HL-60 (cell line): Measurements from ENCODE around the gene FGFR3.

ENCODE experiments used
- DNase-seq, 2 experiments: peaks; one replicate each; pipeline ENCODE4 v3.0.0-alpha.2; 2010 to 2020; ENCODE audit warnings: low read depth in 1 of 2, low spot score in 1 of 2
- H3K27ac ChIP-seq: fragments of 250-450 bp; sonication (Bioruptor Pico); replicated peaks from 2 replicates; pipeline ENCODE4 v1.5.1; 2020; ENCODE audit warnings: mild to moderate bottlenecking, moderate library complexity
- H3K27me3 ChIP-seq: fragments of 250-450 bp; sonication (Bioruptor Pico); 2 replicates; pipeline ENCODE4 v1.5.1; 2021; ENCODE audit warnings: mild to moderate bottlenecking, moderate library complexity; ENCODE audit not compliant: insufficient read depth, poor library complexity, severe bottlenecking
- H3K4me3 ChIP-seq: replicated peaks from 2 replicates; pipeline ENCODE4 v1.5.1; 2011; ENCODE audit warnings: mild to moderate bottlenecking, control low read depth, low read length; ENCODE audit not compliant: insufficient read depth
- GABPA ChIP-seq: IDR thresholded peaks from 2 replicates; pipeline ENCODE4 v1.6.1; 2012; ENCODE audit warnings: low read depth
- POLR2AphosphoS5 ChIP-seq: IDR thresholded peaks from 2 replicates; pipeline ENCODE4 v1.6.1; 2012; ENCODE audit warnings: low read depth
- SPI1 ChIP-seq: IDR thresholded peaks from 2 replicates; pipeline ENCODE4 v1.6.1; 2012; ENCODE audit warnings: low read depth, mild to moderate bottlenecking, borderline replicate concordance
- TF ChIP-seq, protein P1 (sequence below): IDR thresholded peaks from 2 replicates; pipeline ENCODE4 v1.6.1; 2012; ENCODE audit warnings: low read depth; ENCODE audit not compliant: insufficient replicate concordance
- TF ChIP-seq, protein P2 (sequence below): IDR thresholded peaks from one replicate; pipeline ENCODE4 v1.5.1; 2011; ENCODE audit warnings: low read length, control low read depth, inconsistent platforms; ENCODE audit not compliant: insufficient read depth

Gene FGFR3

DNA sequence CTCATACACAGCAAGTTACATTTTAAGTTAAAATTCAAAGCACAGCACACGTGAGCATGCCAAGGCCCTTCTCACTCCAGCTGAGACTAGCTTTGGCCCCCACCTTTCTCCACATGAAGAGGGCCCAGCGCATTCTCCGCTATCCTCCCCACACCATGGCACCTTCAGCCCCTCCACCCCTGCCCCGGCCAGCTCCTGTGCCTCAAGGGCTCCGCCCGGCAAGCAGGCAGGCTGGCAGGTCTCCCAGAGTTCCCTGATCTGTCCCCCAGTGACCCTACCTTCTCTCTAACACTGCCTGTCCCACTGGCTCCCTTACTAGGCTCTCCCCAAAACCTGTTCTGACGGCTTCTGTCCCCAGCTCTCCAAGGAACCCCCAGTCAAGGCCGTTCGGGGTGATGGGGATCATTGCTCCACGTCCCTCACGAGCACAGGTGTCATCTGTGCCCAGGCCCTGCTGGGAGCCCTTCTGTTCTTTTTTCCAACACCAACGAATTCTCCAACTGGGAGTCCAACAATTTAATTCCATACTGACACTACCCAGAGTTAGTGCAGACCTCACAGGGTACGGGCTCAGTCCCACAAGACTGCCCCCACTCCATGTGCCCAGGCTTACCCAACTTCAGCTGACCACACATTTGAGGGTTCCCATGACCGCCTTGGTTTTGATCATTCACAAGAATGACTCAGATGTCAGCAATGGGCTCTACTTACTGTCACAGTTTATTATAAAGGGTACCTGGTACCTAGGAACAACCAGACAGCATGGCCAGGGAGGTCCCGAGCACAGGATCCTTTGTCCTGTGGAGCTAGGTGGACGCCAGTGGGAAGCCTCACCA, 58.7 kb downstream of the FGFR3 start:
- Histone ChIP-seq H3K27ac (no peak overlapping the region), H3K4me3 (no peak overlapping the region), H3K27me3 (no peaks in the 10 kb centered on the region)
- no peak for DNase-seq
- TF ChIP-seq GABPA (no peak), POLR2AphosphoS5 (no peak), SPI1 (no peak)
- TF ChIP-seq, protein P1, sequence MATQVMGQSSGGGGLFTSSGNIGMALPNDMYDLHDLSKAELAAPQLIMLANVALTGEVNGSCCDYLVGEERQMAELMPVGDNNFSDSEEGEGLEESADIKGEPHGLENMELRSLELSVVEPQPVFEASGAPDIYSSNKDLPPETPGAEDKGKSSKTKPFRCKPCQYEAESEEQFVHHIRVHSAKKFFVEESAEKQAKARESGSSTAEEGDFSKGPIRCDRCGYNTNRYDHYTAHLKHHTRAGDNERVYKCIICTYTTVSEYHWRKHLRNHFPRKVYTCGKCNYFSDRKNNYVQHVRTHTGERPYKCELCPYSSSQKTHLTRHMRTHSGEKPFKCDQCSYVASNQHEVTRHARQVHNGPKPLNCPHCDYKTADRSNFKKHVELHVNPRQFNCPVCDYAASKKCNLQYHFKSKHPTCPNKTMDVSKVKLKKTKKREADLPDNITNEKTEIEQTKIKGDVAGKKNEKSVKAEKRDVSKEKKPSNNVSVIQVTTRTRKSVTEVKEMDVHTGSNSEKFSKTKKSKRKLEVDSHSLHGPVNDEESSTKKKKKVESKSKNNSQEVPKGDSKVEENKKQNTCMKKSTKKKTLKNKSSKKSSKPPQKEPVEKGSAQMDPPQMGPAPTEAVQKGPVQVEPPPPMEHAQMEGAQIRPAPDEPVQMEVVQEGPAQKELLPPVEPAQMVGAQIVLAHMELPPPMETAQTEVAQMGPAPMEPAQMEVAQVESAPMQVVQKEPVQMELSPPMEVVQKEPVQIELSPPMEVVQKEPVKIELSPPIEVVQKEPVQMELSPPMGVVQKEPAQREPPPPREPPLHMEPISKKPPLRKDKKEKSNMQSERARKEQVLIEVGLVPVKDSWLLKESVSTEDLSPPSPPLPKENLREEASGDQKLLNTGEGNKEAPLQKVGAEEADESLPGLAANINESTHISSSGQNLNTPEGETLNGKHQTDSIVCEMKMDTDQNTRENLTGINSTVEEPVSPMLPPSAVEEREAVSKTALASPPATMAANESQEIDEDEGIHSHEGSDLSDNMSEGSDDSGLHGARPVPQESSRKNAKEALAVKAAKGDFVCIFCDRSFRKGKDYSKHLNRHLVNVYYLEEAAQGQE: no peak
- TF ChIP-seq, protein P2, sequence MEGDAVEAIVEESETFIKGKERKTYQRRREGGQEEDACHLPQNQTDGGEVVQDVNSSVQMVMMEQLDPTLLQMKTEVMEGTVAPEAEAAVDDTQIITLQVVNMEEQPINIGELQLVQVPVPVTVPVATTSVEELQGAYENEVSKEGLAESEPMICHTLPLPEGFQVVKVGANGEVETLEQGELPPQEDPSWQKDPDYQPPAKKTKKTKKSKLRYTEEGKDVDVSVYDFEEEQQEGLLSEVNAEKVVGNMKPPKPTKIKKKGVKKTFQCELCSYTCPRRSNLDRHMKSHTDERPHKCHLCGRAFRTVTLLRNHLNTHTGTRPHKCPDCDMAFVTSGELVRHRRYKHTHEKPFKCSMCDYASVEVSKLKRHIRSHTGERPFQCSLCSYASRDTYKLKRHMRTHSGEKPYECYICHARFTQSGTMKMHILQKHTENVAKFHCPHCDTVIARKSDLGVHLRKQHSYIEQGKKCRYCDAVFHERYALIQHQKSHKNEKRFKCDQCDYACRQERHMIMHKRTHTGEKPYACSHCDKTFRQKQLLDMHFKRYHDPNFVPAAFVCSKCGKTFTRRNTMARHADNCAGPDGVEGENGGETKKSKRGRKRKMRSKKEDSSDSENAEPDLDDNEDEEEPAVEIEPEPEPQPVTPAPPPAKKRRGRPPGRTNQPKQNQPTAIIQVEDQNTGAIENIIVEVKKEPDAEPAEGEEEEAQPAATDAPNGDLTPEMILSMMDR: no peak

GRCh38 chr4:1852904-1853623, 60.0 kb downstream of the FGFR3 start:
- no peaks in the 10 kb centered on the region for H3K27me3 ChIP-seq
- H3K4me3 ChIP-seq: no peak overlapping the region
- H3K27ac ChIP-seq: no peak overlapping the region
- TF ChIP-seq, protein P1: no peak
- TF ChIP-seq GABPA (no peak), POLR2AphosphoS5 (no peak), SPI1 (no peak)
- TF ChIP-seq, protein P2: no peak
- DNase-seq: no peak

GRCh38 chr4:1854752-1855151, 61.7 kb downstream of the FGFR3 start:
- Histone ChIP-seq H3K4me3 (peak overlapping the region; percentile 90), H3K27me3 (no peaks in the 10 kb centered on the region), H3K27ac (peak overlapping the region; percentile 68)
- DNase-seq: no peak
- TF ChIP-seq, protein P2: no peak
- TF ChIP-seq, protein P1: no peak
- TF ChIP-seq GABPA (no peak), POLR2AphosphoS5 (no peak), SPI1 (no peak)
